GM19239 (cell line): Measurements from ENCODE around the gene DMD.
"Not testable (repeated sequence)": the region's sequence is repeated elsewhere in the genome, so short reads cannot be mapped to it uniquely, and the experiment has no call there.

Experiments used
- DNase-seq: peaks from one replicate; pipeline ENCODE4 v3.0.0; 2011; ENCODE audit warnings: low spot score; ENCODE audit not compliant: insufficient read length
- FAIRE-seq: peaks from 2 replicates; lab custom pipeline; 2011; peaks lifted over from hg19 to GRCh38; lab: Jason Lieb, UNC

DMD gene

GRCh38 chrX:31589503-31589902 lies 1621.8 kb downstream of the DMD start:
- DNase-seq (no peak), FAIRE-seq (no peak)

- no peak for DNase-seq
- no peak for FAIRE-seq
Measured at GRCh38 chrX:31588355-31588754, 1623.0 kb downstream of the DMD start.

- FAIRE-seq, DNase-seq: not testable (repeated sequence)
Measured at GRCh38 chrX:31583892-31584291, 1627.5 kb downstream of the DMD start.

GRCh38 chrX:31580726-31581125 lies 1630.6 kb downstream of the DMD start:
- FAIRE-seq, result no peak
- no peak for DNase-seq

- no peak for FAIRE-seq
- DNase-seq, result no peak
Measured at GRCh38 chrX:31580227-31580626, 1631.1 kb downstream of the DMD start.

DNA sequence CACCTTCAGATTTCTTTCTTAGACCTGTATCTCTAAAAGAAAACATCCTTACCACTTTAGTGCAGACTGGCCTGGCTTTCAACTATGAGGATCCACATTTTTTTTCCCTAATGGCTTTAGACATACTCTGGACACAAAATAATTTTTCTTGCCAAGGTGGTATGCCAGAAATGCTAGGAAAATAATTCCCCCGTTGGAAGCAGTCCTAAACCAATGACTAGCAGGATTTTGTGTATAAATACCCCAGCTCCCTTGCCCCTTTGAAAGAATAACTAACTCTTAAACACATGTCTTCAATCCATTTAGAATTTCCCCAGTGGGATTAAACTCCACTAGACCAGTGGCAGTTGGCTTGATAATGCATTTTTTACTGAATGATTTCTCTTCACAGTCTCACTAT lies 1639.0 kb downstream of the DMD start:
- FAIRE-seq (no peak), DNase-seq (no peak)

DNA sequence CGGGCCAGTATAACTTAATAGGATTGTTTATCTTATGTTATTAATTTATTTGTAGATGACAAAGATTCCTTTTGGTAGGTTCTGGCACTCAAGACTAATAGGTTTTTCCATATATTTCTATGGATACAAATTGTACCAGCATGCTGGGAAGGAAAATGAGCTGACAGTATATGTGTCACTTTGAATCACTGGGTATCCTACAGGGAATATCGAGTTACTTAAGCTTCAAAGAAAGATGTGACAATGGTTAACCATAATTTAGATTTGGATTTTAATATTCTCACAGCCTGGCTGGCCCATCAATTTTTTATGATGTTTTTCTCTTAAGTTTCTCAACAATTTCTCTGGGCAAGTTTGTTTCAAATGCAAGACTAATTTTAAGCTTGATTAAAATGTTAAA lies 1640.7 kb downstream of the DMD start:
- no peak for DNase-seq
- FAIRE-seq, result no peak

- DNase-seq (no peak), FAIRE-seq (no peak)
Measured at GRCh38 chrX:31563792-31564191, 1647.6 kb downstream of the DMD start.

- no peak for FAIRE-seq
- DNase-seq, result no peak
Measured at GRCh38 chrX:31555506-31555905, 1655.8 kb downstream of the DMD start.

DNA sequence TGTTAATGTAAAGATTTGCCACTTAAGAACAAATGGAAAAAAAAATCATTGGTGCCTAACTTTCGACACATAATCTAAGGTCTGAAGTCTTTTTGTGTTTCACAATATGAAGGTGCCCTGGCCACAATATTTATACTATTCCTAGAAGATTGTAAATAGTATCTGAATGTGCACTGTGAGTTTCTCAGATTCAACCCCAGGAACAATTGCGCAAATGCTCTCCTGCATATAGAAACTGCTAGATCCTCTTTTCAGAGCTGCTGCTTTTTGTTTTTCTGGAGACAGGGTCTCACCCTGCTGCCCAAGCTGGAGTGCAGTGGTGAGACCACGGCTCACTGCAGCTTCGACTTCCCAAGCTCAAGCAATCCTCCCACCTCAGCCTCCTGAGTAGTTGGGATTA lies 1659.4 kb downstream of the DMD start:
- no peak for DNase-seq
- FAIRE-seq, result no peak

DNA sequence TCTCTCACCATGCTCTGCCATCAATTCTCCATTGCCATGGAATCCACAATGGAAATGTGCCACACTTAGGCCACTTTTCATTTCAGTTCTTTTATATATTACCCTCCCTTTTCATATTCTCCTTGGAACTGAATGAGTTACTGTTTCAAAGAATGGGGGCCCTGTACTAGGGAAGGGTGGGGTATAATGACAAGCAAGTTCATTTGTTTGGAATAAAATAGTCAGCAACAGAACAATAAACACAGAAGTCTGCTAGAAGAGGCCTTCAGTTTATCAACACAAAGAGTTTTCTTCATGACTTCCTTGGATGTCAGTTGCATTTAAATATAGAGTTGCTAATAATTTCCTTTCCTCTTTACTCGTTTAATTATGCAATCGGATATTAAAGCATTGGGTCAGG lies 1661.2 kb downstream of the DMD start:
- no peak for DNase-seq
- no peak for FAIRE-seq

GRCh38 chrX:31547816-31548215 lies 1663.5 kb downstream of the DMD start:
- no peak for DNase-seq
- no peak for FAIRE-seq

DNA sequence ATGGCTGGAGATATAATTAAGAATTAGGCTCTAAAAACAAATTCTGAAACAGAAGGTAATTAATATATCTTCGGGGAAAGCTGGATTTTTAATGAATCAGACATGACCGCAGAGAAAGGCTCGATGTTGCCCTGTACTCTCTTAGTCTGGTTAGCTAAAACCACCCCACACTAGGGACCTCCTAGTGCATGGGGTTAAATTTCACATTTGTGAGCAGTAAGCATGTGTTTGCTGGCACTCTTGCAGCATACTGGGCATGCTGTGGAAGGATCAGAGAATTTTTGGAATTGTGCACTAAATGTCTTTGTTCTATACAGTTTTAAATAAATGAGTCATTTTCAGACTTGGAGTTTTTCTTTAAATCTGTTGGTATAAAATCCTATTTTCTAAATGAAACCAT lies 1663.9 kb downstream of the DMD start:
- no peak for FAIRE-seq
- no peak for DNase-seq

- DNase-seq (no peak), FAIRE-seq (no peak)
Measured at GRCh38 chrX:31546126-31546525, 1665.2 kb downstream of the DMD start.

DNA sequence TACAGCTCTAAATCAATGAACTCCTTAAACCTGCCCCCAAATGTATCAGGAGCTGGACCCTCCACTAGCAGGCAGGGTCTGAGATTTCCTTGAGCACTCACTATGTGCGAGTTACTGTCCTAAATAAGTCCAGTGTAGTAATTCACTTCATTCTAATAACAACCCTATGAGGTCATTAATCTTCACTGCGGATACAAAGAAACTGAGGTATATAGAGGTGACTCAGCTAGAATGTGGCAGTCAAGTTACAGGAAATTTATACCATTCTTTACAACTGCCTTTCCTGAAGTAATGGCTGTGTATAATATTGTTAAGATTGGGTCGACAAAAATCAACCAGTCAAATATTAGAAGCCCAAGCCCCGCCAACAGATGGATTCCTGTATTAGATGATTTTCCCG lies 1665.6 kb downstream of the DMD start:
- FAIRE-seq (no peak), DNase-seq (no peak)

DNA sequence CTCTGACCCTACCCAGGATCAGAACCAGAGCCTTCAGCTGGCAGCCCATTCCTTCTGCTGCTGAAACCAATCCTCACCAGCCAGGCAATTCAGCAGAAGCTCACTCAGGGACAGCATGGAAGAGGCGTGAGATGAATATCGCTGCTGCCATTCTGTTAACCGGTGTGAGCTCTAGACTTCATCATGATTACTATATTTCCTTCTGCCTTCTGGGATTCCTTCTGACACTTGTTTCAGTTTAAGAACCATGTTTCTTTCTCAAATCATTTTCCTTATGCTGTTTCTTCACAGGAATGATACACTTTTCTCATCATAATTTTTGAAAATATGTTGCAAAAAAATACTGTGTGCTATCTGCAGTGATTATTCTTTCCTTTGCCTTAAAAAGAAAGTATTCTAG lies 1666.2 kb downstream of the DMD start:
- DNase-seq, result no peak
- no peak for FAIRE-seq

DNA sequence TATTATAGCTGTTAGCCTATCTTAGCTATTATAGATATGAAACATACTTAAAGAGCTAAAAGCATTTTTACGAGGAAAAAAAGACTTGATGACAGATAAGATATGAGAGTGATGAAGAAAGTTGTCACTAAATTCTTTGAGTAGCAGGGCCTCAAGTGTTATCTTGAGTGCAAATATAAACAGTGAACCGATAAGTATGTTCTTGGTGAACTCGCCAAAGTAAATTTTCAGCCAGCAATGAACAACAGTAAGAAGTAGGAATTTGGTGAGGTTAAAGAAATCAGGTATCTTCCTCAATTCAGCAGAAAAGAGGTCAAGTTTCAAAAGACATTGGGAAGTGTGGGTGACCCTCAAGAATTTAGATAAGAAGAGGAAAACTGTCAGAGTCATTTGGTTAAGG lies 1667.7 kb downstream of the DMD start:
- FAIRE-seq (no peak), DNase-seq (no peak)

DNA sequence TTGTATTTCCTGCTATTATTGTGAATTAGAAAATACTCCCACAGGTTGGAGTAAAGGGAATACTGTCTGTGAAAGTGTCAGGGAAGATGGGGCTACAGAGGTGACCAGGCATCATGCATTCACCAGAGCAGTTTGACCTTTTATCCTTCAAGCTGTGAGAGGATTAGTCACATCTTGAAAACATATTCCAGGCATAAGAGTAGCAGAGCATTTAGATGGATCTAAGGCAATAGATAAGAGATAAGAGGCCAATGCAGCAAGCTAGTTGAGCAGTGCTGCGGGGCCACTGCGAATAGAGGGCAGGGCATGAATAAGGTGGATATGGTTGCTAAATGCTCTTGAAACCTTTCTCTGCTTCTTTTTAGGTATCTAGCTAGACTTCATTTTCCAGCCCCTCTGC lies 1668.8 kb downstream of the DMD start:
- FAIRE-seq, result no peak

DNA sequence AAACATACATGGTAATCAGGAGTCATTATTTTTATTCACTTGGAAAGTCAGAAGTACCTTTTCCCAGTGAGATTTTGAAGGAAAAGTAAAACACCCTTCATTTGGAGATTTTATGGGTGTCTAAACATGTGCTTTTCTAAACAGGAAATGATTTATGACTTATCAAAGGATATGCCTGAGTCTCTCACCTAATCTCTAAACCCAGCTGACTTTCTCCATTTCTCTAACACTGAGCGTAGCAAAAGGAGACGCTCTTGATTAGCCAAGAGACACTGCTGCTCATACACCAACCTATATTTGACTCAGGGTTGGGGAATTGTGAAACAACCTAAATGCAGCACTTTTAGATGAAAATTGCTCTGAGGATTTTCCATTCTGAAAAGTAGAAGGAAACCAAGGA lies 1671.0 kb downstream of the DMD start:
- DNase-seq (no peak), FAIRE-seq (no peak)

More for the DNA sequence above, 1668.8 kb downstream of the DMD start:
- DNase-seq, result no peak

GRCh38 chrX:31527455-31528126 lies 1683.8 kb downstream of the DMD start:
- no peak for DNase-seq
- no peak for FAIRE-seq

GRCh38 chrX:31523884-31524536 lies 1687.3 kb downstream of the DMD start:
- no peak for DNase-seq
- FAIRE-seq, result no peak

DNA sequence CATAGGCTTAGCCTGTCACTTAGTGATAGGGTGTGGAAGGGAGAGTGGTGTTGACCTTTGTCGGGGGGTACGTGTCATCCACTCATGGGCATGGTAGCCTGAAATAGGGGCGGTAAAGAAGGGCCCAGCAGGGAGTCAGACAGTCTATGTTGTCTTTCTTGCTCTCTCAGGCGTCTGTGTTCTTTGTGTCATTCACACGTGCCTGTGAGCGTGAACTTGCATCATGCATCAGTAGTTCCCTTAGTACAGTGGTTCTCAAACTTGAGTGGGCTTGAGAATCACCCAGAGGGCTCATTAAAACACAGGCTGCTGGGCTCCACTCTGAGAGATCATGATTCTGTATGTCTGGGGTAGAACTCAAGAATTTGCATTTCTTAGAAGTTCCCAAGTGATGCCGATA lies 1688.6 kb downstream of the DMD start:
- FAIRE-seq (no peak), DNase-seq (no peak)
